ENCODE measurements around the gene C1orf115.
"Not testable (repeated sequence)": the region's sequence is repeated elsewhere in the genome, so short reads cannot be mapped to it uniquely, and the experiment has no call there.

Gene C1orf115, protein sequence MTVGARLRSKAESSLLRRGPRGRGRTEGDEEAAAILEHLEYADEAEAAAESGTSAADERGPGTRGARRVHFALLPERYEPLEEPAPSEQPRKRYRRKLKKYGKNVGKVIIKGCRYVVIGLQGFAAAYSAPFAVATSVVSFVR

DNA sequence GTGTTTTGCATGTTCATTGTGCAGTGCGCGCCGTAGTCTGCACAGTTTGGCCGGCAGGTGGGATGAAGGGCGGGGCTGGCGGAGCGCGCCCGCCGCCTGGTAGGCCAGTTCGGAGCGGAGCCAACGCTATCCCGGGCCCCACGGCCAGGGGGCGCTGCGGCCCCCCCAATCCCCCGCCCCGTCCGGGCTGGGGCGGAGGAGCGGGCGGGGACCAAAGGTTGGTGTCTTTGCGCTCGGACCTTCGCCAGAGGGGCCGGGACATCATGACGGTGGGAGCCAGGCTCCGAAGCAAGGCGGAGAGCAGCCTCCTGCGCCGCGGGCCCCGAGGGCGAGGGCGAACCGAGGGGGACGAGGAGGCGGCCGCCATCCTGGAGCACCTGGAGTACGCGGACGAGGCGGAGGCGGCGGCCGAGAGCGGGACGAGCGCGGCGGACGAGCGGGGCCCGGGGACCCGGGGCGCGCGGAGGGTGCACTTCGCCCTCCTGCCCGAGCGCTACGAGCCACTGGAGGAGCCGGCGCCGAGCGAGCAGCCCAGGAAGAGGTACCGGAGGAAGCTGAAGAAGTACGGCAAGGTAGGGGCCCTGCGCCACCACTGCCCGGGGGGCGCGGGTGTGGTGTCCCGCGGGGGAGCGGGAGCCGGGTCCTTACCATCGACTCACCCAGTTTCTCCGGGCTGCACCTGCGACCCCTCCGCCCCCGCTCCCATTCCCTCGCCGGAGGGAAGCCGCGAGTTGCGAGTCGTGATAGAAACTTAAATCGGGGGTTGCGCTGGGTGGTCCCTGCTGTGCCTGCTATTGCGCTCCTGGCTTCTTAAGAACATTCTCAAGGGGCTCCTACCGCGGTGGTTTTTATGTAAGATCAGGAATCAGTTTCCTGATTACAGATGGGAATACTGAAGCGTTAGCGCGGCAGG lies at the start of gene C1orf115:
TSS of gene C1orf115 (plus strand) at position 224 of the 913 bp plus-strand sequence. CDS start at position 264, 40 bp downstream.
- DNase-seq, result peak; percentile 83

DNA sequence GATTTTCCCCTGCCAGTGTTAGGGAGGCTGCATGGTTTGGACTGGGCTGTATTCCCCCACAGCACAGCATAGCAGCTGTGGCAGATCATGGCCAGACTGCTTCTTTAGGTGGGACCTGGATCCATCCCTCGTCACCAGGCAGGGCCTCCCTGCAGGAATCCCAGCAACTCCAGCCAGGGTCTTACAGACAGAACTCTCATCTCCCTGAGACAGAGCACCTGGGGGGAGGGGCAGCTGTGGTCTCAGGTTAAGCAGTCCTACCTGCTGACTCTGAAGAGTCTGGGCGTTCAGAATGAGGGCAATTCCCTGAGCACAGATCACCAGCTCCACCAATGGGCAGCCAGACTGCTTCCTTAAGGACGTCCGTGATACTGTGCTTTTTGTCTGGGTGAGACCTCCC lies 47.9 kb upstream of the C1orf115 start:
- DNase-seq, result no peak

DNA sequence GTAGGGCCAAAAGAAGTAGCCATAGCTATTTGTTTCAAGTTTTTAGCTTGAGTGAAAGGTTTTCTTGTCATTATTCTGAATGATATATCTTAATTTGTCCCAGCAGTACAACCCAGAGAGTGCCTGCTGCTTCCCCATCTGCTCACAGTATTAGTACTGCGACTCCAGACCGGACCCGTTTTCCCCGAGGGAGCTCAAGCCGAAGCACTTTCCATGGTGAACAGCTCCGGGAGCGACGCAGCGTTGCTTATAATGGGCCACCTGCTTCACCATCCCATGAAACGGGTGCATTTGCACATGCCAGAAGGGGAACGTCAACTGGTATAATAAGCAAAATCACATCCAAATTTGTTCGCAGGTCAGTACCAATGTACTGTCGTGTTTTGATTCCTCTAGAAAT lies 37.2 kb upstream of the C1orf115 start:
- no peak for DNase-seq

DNA sequence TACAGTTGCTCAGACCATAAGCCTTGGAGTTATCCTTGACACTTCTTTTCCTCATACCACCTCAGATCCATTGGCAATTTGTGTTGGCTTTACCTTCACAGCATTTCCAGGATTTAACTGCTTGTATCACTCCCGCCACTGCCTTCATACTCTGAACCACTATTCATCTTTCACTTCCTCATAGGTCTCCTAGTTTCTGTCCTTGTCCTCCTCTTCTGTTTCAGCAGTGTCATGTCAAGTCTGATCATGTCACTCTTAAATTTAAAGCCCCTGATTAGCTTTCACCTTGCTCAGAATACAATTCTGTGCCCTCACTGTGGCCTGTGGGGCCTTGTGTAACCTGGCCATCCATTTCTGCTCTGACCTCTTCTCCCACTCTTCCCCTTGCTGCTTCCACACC lies 34.7 kb upstream of the C1orf115 start:
- DNase-seq, result no peak

DNA sequence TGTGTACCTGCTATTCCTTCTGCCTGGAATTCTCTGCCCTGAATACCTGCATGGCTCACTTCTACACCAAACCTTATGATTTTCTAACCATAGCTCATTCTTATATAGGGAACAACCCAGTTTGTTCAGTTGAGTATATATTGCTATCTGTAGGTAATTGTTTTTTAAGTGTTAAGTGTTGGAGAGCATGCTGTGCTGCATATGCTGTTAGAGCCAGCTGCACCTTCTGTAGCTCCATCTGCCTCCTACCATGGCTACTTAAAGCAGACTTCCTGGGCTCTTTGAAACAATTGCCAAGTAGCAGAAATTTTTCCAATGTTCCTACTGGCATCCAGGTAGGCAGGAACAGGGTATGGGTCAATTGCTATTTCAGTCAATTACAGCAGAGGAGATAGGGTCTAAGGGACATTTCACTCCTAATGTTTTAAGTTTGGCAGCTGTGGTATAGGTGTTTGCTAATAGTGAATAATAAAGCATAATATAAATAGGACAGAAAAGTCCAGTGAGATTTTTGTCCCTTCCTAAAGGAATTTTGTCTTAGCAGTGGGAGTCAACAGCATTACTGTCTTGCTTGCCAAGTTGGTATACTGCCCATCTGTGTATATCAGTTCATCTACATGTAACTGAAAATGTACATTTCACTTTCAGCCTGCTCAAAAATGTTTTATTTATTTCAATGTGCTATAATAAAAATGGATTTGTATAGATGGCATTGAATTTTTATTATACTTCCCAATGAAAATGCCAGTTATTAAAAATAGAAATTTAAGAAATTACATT lies 34.0 kb upstream of the C1orf115 start:
- DNase-seq, result no peak

DNA sequence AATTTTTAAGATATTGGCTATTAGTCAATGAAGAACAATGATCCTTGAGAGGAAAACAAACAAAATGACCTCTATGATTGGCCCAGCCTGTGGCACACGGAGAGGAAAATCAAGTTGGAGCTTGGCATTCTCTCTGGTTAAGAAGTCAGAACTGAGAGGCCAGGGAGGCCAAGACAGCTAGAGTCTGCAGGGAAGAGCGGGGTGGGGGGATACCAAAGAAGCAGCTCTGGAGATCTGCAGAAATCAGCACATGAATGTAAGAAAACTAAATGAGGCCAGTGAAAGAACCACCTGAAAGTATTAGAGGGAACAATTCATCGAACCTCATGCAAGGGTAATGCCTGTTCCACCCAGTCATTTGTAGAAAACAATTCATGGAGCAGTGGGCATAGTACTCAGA lies 23.8 kb upstream of the C1orf115 start:
- DNase-seq, result no peak

DNA sequence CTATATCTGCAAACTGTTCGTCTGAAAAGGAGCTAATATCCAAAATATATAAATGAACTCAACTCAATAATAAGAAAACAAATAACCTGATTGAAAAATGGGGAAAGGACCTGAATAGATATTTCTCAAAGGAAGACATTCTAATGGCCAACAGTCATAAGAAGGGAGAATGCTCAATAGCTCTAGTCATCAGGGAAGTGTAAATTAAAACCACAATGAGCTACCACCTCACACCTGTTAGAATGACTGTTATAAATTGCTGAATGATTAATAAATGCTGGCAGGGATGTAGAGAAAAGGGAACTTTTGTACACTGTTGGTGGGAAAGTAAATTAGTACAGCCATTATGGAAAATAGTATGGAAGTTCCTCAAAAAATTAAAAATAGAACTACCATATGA lies 21.2 kb upstream of the C1orf115 start:
- no peak for DNase-seq

DNA sequence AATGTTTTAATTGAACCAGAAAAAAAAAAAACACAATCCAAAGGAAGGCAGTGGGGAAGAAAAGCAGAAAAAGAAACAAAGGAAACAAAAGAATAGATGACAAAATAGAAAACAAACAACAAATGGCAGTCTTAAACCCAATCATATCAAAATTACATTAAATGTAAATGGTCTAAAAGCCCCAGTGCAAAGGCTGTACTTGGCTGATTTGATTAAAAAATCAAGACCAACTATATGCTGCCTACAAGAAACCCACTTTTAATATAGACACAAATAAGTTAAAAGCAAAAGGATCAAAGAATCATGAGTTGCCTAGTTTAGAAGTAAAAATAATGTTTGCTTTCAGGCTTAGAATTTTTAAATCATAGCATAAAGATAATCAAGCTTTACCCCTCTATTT lies 19.8 kb upstream of the C1orf115 start:
- no peak for DNase-seq

DNA sequence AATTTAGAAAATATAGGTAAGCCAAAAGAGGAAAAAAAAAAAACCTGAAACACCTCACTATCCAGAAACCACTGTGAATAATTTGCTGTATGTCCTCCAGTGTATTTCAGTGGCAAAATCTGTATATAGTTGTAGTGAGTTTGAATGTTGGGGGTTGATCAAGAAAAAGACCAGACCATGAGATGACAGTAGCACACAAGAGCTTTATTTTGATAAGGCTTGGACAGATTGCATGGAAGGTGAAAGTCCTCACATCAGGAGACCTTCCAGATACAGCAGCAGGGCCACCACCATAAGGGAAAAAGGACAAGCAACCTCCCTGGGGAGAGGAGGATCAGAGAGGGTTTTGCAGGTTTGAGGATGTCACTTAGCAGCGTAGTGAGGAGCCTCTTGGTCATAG lies 16.2 kb upstream of the C1orf115 start:
- DNase-seq, result no peak

DNA sequence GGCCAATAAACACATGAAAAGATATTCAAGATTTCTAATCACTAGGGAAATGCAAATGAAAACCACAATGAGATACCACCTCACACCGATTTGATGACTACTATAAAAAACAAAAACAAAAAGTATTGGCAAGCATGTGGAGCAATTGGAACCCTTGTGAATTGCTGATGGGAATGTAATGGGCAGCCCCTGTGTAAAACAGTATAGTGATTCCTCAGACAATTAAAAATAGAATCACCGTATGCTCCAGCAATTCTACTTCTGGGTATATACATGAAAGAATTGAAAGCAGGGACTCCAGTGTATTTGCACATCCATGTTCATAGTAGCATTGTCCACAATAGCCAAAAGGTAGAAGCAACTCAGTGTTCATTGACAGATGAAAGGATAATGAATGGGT lies 12.9 kb upstream of the C1orf115 start:
- DNase-seq, result no peak

DNA sequence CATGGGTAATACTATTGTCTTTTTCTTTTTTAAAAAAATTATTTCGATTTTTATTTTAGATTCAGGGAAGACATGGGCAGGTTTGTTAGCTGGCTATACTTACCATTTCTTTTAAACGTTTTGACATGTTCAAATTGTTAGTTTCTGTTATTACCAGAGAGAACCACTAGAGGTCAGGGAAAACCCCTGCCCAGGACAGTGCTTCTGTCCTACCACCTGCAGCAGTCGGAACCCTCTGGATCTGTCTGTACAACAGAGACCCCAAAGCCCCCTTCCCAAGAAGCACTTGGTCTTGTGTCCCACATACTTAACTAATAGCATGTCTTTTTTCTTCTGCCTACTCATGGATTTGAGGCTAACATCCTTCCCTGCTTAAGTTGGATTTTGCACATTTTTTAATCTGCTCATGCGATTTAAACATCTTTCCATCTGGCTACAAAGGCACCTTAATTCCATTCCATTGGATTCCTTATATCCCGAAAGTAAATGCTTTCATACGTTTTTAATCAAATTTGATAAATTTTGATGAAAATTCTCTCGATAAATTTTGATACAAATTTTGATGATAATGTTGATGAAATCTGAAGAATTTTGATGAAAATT lies 10.0 kb upstream of the C1orf115 start:
- DNase-seq, result peak; percentile 56

DNA sequence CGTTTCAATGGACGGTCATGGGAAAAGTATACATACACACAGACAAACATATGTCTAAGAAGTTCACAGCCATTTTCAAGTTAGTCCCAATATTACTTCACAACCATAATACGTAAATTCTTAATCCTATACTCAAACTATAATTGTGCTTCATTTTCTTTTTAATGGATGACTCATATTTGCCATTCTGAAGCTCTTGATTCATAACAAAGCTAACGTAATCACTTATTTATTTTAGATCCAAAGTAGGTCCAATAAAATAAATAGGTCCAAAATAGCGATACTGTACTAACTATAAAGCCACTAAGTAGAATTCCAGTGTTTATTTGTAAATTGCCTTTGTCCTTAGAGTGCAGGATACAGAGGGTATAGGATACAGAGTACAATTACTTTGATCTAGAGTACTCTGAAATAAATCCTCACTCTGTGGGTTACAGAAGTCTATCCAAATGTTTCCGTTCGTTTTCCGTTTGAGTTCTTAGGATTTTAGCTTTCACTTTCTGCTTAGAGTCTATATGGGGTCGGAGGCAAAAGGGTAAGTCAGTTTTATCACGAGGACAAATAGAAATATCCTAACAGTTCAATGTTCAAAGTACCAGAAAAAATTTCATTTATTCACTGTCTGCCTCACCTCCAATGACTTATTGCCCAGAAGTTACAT lies 8.8 kb upstream of the C1orf115 start:
- DNase-seq, result no peak

DNA sequence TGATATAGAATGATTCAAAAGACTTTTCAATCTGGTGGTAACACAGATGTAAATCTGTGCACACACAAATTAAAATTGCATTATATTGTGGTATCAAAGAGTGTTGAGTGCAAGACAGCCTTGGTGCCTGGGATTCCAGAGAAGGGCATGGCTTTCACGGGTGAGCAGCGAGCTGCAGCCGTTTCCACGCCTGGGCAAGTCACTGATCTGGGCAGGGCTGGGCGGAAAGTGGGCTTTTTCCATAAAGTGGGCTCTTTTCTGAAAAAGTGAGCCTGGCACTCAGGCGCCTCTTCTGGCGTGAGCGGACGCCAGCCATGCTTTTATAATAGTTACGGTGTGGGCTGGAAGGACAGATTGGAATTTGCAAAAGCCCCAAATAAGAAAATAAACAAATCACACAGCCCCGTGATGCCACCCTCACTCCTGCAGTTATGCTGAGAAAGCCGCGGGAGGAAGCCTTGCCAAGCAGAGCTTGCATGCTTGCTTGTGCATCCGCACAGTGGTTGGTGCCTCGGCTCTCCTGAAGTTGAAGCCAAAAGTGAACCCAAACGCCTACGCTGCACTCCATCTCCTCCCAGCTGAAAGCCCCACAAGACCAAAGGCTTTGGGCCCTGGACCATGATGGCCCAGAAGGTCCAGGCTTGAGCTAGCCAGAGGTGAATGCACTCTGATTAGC lies 7.1 kb upstream of the C1orf115 start:
- DNase-seq, result no peak

DNA sequence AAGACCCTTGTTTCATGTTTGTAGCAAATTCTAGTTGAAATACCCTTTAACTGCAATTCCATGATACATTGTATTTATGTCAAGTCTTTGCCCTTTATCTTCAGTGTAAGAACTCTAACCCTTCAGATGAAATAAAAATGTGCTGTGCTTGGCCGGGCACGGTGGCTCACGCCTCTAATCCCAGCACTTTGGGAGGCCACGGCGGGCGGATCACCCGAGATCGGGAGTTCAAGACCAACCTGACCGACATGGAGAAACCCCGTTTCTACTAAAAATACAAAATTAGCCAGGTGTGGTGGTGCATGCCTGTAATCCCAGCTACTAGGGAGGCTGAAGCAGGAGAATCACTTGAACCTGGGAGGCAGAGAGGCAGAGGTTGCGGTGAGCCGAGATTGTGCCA lies 6.4 kb upstream of the C1orf115 start:
- not testable (repeated sequence) for DNase-seq

DNA sequence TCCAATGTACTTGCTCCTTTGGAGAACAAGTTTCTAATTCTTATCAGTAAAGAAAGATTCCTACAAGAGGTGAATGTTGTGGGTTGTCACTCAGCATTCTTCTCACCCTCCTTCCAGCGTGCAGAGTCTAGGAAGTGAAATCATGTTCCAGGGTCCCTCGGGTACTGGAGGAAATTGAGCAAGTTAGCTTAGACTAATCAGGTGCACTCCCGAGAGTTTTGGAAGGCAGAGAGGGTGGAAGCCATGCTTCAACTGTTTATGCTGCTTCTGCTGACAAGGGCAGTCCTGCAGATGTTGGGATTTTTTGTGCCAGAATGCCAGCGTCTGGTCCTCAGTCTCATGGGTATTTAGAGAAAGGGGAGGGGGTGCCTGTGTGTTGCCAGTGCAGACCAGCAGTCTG lies 5.3 kb upstream of the C1orf115 start:
- no peak for DNase-seq

DNA sequence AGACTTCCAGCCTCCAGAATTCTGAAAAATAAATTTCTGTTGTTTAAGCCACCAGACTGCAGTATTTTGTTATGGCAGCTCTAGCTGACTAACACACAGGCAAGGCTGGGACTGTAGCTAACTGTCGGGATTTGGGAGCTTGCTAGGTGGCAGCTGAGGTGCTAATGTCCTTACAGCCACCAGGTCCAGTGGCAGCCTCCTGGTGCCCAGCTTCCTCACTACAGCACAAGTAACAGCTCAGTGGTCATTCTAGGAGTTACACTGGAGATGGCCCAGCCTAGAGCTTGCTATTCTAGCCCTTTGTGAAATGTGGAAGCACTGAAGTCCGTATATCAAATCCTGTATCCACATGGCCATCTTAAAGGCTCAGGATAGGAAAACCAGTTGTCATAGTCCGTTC lies 4.3 kb upstream of the C1orf115 start:
- no peak for DNase-seq

DNA sequence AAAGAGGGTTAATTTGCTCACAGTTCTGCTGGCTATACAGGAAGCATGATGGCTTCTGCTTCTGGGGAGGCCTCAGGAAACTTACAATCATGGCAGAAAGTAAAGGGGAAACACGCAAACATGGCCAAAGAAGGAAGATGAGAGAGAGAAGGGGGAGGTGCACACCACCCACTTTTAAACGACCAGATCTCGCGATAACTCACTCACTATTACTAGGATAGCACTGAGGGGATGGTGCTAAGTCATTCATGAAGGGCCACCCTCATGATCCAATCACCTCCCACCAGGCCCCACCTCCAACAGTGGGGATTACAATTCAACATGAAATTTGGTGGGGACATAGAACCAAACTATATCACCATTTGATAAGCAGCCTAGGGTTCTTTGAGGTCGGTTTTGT lies 2.4 kb upstream of the C1orf115 start:
- no peak for DNase-seq

DNA sequence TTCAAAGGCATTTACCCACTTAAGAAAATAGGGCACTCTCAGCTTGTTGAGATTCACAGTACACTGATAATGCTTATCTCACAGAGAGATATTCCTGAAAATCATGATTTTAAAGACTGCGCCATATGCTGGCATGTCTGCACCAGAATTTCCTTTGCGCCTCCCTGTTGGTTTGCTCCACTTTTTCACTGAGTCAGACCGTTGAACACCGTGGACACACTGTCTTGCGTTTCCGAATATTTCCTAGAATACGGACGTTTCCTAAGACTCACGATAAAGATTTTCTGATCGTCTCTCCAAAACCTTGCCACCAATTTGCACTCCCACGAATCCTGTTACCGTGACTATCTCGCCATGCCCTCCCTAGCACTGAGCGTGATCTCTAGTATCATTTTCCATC lies 497 bp upstream of the C1orf115 start:
- DNase-seq, result peak; percentile 76

DNA sequence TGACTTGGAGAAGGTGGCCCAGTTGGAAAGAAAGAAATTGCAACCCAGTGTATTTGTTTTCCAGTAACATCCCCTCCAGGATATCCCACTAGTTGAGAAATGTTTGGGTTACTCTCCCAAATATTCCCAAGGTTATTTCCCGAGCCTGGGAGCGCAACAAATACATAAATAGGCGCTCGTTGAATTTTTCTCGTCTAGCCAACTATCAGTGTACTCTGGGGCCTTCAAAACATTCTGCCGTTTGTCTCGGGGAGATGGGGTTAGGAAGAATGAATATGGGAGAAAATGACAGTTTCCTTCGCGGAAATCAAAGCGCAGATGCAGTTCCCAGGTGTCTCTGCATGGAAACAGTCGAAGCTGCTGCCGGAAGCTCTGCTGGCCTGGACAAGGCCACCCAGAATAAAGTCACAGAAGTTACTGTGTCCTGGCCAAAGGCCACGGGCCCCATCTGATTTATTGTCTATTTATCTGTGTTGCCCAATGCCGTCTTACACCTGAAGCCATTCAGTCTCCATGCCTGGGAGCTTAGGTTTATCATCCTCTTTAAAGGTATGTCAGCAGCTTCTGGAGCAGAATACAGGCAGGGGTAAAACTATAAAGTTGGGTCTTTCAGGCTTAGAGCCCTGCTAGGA lies 1.0 kb downstream of the C1orf115 start:
- DNase-seq, result peak; percentile 36

DNA sequence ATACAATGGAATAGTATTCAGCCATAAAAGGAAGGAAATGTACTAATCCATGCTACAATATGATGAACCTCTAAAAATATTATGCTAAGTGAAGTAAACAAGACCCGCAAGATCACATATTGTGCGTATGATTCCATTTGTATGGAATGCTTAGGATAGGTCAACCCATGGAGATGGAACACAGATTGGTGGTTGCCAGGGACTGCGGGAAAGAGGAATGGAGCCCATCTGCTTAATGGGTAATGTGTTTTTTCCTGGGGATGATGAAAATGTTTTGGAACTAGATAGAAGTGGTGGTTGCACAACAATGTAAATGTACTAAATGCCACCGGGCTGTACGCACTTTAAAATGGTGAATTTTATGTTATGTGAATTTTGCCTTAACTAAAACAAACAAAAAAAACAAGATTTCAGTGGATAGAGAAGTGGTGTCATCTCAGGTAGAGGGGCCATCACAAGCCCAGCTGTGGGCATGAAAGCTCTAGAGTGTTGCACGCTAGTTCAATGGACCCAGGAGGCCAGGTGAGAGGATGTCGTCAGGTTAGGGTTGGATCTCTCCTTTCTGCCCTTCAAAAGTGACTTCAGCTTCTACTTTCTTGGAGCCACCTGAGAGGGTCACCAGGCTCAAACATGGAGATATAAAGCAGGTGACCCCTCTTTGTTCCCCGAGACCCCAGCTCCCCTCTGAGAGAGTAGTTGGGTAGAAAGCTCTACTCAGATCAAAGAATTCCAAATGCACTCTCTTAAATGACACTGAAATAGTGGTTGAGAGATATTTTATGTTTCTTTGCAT lies 2.5 kb downstream of the C1orf115 start:
- no peak for DNase-seq

DNA sequence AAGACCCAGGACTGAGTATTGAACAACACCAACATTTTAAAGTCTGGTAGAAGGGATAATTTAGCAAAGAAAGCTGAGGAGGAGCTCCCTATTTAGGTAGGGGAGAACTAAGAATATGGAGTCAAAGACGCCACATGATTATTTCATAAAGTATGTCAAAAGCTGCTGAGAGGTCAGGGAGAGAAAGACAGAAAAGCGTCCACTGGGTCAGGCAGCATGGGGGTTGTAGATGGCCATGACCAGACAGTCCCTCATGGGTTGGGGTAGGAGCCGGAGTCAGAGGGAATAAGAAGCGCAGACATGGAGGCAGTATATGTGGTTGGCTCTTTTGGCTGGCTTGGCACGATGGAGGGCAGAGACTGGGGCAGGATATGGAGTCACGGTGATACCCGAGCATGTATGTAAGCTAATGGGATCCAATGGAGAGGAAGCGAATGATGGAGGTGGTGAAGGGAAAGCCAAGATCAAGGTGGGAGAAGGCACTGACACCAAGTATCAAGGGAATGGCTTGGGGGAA lies 4.8 kb downstream of the C1orf115 start:
- no peak for DNase-seq
